GM19328 (cell line): Measurements from ENCODE around the gene EN1.

Source experiments
- ATAC-seq: cut with Tn5 transposase; IDR thresholded peaks from one replicate; pipeline ENCODE4 v1.9.1; 2021; ENCODE audit warnings: mild to moderate bottlenecking, moderate library complexity; ENCODE audit not compliant: unreplicated experiment

EN1 gene

DNA sequence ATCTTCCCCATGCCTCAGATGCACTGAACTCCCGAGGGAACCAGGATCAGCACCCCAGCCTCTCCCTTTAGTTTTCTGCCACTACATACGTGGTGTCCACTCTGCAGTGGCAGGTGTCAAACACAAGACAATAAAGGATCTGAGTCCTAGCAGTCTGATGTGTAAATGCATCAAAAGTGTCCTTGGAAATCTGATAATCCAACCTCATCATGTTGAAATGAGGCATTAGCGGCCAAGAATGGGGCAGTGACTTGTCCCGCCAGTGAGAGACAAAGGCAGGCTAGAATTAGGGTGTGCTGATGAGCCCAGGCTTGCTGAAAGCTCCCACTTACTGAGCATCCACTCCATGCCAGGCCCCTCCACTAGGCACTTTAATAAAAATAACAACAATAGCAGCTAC is 52.9 kb downstream of the EN1 start:
- ATAC-seq = no peak
